OCI-LY3 (cell line): ENCODE measurements around the gene ARHGAP29.
"Not testable (repeated sequence)": the region's sequence is repeated elsewhere in the genome, so short reads cannot be mapped to it uniquely, and the experiment has no call there.

Experiments used
- H2AFZ ChIP-seq: fragments of 200-600, 300-600 bp; shearing (Covaris generic); 2 replicates; pipeline ENCODE4 v1.6.0; 2014; ENCODE audit warnings: antibody characterized with exemption, low read depth, low read length
- H3K27ac ChIP-seq: fragments of 200-600, 300-600 bp; sonication (generic); 2 replicates; pipeline ENCODE4 v1.5.1; 2014; ENCODE audit warnings: mild to moderate bottlenecking, low read length, moderate library complexity, mixed read lengths
- H3K27me3 ChIP-seq: fragments of 200-600, 300-600 bp; sonication (generic); 2 replicates; pipeline ENCODE4 v1.6.1; 2014; ENCODE audit warnings: low read depth, low read length, mixed read lengths
- H3K36me3 ChIP-seq: fragments of 200-600, 300-600 bp; sonication (generic); replicated peaks from 2 replicates; pipeline ENCODE3; 2014; ENCODE audit warnings: low read depth, low read length, mixed read lengths
- H3K4me1 ChIP-seq: fragments of 300-600, 200-600 bp; sonication (generic); 2 replicates; pipeline ENCODE4 v1.6.1; 2014; ENCODE audit warnings: low read length, mixed read lengths
- H3K4me2 ChIP-seq: fragments of 200-600, 300-600 bp; sonication (generic); 2 replicates; pipeline ENCODE4 v1.6.1; 2014; ENCODE audit warnings: low read length, mixed read lengths
- H3K4me3 ChIP-seq: fragments of 300-600, 200-600 bp; sonication (generic); 2 replicates; pipeline ENCODE4 v1.5.1; 2014; ENCODE audit warnings: antibody characterized with exemption, mild to moderate bottlenecking, low read length, moderate library complexity
- H3K79me2 ChIP-seq: fragments of 300-600, 200-600 bp; shearing (Covaris generic); 2 replicates; pipeline ENCODE4 v1.6.1; 2014; ENCODE audit warnings: mild to moderate bottlenecking, low read length, mixed read lengths
- H3K9ac ChIP-seq: fragments of 300-600, 200-600 bp; shearing (Covaris generic); 2 replicates; pipeline ENCODE4 v1.6.0; 2014; ENCODE audit warnings: mild to moderate bottlenecking, low read length, moderate library complexity
- H3K9me3 ChIP-seq: fragments of 200-600, 300-600 bp; shearing (Covaris generic); 2 replicates; pipeline ENCODE4 v1.6.1; 2014; ENCODE audit warnings: low read length, mixed read lengths; ENCODE audit not compliant: insufficient read depth
- H4K20me1 ChIP-seq: fragments of 200-600, 300-600 bp; sonication (generic); 2 replicates; pipeline ENCODE4 v1.6.1; 2016; ENCODE audit warnings: low read length, mixed read lengths; ENCODE audit not compliant: insufficient read depth
- EZH2phosphoT487 ChIP-seq: fragments of 200-600 bp; shearing (Covaris generic); IDR thresholded peaks from 2 replicates; pipeline ENCODE4 v1.6.1; 2018; ENCODE audit warnings: antibody characterized with exemption, mixed run types, low read depth
- TF ChIP-seq, protein P1 (sequence below): fragments of 200-600, 300-600 bp; sonication (generic); IDR thresholded peaks from 2 replicates; pipeline ENCODE4 v1.5.1; 2014; ENCODE audit warnings: antibody characterized with exemption, low read length, low read depth

Gene ARHGAP29

DNA sequence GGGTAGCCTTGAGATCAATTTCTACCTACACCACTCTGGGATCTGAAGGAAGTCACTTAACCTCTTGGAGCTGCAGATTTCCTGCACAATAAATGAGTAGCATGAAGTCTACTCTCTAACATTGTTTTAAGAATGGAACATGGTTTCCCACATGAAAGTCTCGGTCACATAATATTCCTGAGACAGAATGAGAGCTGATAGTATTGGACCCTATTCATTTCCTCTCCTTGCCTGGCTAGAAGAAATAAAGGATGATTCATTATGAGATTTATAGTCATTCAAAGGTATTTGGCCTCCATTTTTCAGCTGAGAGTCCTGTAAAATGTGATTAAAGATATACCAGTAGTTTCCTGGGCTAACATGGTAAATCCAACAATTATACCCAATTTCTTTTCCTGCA, 56.7 kb downstream of the ARHGAP29 start:
- no peaks in the 10 kb centered on the region for H4K20me1 ChIP-seq
- no peaks in the 10 kb centered on the region for H3K79me2 ChIP-seq
- H3K36me3 ChIP-seq = no peaks in the 10 kb centered on the region
- no peak overlapping the region for H3K27ac ChIP-seq
- H2AFZ ChIP-seq = no peak overlapping the region
- no peak overlapping the region for H3K9ac ChIP-seq
- no peak for TF ChIP-seq EZH2phosphoT487
- TF ChIP-seq, protein P1, sequence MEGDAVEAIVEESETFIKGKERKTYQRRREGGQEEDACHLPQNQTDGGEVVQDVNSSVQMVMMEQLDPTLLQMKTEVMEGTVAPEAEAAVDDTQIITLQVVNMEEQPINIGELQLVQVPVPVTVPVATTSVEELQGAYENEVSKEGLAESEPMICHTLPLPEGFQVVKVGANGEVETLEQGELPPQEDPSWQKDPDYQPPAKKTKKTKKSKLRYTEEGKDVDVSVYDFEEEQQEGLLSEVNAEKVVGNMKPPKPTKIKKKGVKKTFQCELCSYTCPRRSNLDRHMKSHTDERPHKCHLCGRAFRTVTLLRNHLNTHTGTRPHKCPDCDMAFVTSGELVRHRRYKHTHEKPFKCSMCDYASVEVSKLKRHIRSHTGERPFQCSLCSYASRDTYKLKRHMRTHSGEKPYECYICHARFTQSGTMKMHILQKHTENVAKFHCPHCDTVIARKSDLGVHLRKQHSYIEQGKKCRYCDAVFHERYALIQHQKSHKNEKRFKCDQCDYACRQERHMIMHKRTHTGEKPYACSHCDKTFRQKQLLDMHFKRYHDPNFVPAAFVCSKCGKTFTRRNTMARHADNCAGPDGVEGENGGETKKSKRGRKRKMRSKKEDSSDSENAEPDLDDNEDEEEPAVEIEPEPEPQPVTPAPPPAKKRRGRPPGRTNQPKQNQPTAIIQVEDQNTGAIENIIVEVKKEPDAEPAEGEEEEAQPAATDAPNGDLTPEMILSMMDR = no peak
- no peak overlapping the region for H3K4me2 ChIP-seq
- H3K4me3 ChIP-seq = no peak overlapping the region
- H3K4me1 ChIP-seq = no peaks in the 10 kb centered on the region
- H3K27me3 ChIP-seq = peaks cover 7% of the 10 kb centered on the region; the same call in 1 of the 2 replicates
- no peaks in the 10 kb centered on the region for H3K9me3 ChIP-seq

DNA sequence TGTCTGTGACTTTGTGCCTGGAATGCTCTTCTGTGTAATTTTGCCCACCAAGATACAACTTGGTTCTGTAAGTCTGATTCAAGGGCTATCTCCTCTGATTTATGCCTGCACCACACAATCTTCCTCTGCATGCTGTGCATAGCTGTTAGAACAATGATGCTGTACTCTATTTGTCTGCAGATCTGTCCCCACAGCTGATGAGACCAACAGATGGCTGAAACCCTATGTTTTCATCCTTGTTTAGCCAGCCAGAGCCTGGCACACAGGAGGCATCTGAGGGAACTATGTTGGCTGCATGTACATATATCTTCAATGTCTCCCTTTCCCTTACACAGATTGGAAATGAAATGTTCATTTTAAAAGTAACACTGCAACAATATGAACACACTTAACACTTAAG, 58.5 kb downstream of the ARHGAP29 start:
- no peaks in the 10 kb centered on the region for H3K4me1 ChIP-seq
- no peak overlapping the region for H3K27ac ChIP-seq
- TF ChIP-seq EZH2phosphoT487 = no peak
- TF ChIP-seq, protein P1 = no peak
- no peak overlapping the region for H2AFZ ChIP-seq
- no peaks in the 10 kb centered on the region for H4K20me1 ChIP-seq
- no peak overlapping the region for H3K4me3 ChIP-seq
- no peaks in the 10 kb centered on the region for H3K9me3 ChIP-seq
- no peak overlapping the region for H3K9ac ChIP-seq
- H3K4me2 ChIP-seq = no peak overlapping the region
- no peaks in the 10 kb centered on the region for H3K79me2 ChIP-seq
- no peaks in the 10 kb centered on the region for H3K36me3 ChIP-seq
- peaks cover 14% of the 10 kb centered on the region; the same call in 1 of the 2 replicates for H3K27me3 ChIP-seq

DNA sequence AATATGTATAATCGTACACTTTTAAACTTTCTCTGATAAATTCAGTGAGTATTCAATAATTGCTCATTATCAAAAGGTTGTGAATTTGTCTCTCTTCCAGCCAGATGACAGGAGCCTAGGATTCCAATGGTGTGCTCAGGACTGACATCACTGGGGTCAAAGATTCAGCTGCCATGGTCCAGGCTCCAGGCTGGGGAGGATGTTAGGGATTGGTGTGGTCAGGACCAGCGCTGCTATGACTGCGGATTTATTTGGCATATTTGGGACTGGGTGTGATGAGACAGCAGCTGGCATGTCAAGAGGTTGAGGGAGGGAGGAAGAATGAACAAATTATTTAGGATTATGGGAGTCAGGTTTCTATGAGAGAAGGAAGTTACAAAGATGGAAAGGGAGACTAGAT, 68.3 kb downstream of the ARHGAP29 start:
- H3K79me2 ChIP-seq = no peaks in the 10 kb centered on the region
- no peak overlapping the region for H3K9ac ChIP-seq
- no peak overlapping the region for H3K27ac ChIP-seq
- no peaks in the 10 kb centered on the region for H3K4me1 ChIP-seq
- no peaks in the 10 kb centered on the region for H4K20me1 ChIP-seq
- no peak overlapping the region for H3K4me3 ChIP-seq
- H3K9me3 ChIP-seq = no peaks in the 10 kb centered on the region
- no peak overlapping the region for H3K4me2 ChIP-seq
- peaks cover 13% of the 10 kb centered on the region for H3K27me3 ChIP-seq
- no peaks in the 10 kb centered on the region for H3K36me3 ChIP-seq
- TF ChIP-seq, protein P1 = no peak
- TF ChIP-seq EZH2phosphoT487 = no peak
- no peak overlapping the region for H2AFZ ChIP-seq

DNA sequence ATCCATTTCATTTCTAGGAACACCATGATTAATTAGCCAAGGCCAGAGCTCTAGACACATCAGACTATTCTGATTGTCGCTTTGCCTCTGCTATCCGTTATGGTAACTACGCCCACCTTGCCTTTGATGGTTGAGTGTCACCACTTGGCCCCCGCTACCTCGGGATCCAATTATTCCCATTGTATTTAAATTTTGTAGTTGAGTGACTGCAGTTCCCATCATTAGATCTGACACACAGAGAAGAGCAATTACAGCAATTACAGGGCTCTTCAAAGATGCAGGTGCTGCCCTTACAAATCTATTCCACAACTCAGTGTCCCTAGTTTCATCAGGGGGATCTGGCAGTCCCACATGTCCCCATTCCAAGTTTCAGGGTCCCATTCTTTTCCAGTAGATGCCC, 71.5 kb downstream of the ARHGAP29 start:
- Histone ChIP-seq H3K9ac (no peak overlapping the region), H3K79me2 (no peaks in the 10 kb centered on the region), H3K9me3 (no peaks in the 10 kb centered on the region), H3K4me2 (no peak overlapping the region), H2AFZ (no peak overlapping the region), H3K27me3 (peaks cover 8% of the 10 kb centered on the region), H4K20me1 (no peaks in the 10 kb centered on the region), H3K4me3 (no peak overlapping the region), H3K36me3 (no peaks in the 10 kb centered on the region), H3K4me1 (no peaks in the 10 kb centered on the region), H3K27ac (no peak overlapping the region)
- TF ChIP-seq, protein P1 = no peak
- TF ChIP-seq EZH2phosphoT487 = no peak

DNA sequence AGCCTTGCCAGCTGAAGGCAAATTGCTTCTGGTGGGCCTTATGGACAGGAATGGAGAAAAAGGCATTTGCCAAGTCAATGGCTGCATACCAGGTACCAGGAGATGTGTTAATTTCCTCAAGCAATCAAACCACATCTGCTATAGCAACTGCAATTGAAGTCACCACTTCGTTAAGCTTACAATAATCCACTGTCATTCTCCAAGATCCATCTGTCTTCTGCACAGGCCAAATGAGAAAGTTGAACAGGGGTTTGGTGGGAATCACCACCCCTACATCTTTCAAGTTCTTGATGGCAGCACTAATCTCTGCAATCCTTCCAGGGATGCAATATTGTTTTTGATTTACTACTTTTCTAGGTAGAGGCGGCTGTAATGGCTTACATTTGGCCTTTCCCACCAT, 72.5 kb downstream of the ARHGAP29 start:
- not testable (repeated sequence) for H2AFZ ChIP-seq, H3K4me3 ChIP-seq, H3K9ac ChIP-seq, H3K27ac ChIP-seq, H4K20me1 ChIP-seq, H3K4me1 ChIP-seq, H3K36me3 ChIP-seq, H3K79me2 ChIP-seq, H3K9me3 ChIP-seq, H3K4me2 ChIP-seq
- H3K27me3 ChIP-seq = peaks cover 13% of the 10 kb centered on the region; the same call in 1 of the 2 replicates

DNA sequence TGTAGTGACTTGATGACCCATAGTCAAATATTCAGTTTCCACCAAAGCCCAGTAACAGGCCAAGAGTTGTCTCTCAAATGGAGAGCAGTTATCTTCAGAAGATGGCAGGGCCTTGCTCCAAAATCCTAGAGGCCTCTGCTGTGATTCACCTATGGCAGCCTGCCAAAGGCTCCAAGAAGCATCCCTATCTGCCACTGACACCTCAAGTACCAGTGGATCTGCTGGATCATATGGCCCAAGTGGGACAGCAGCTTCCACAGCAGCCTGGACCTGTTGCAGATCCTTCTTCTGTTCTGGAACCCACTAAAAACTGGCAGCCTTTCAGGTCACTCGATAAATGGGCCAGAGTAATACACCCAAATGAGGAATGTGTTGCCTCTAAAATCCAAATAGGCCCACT, 73.3 kb downstream of the ARHGAP29 start:
- not testable (repeated sequence) for H3K27ac ChIP-seq, H3K4me2 ChIP-seq

More for the DNA sequence above, 73.3 kb downstream of the ARHGAP29 start:
- H3K9ac ChIP-seq, H3K4me1 ChIP-seq, H4K20me1 ChIP-seq, H3K36me3 ChIP-seq, H2AFZ ChIP-seq, H3K79me2 ChIP-seq, H3K9me3 ChIP-seq, H3K4me3 ChIP-seq: not testable (repeated sequence)
- H3K27me3 ChIP-seq = peaks cover 16% of the 10 kb centered on the region; the same call in 1 of the 2 replicates
